OCI-LY7 (cell line): ENCODE results near the gene TRIM77.
"Not testable (repeated sequence)": the region's sequence is repeated elsewhere in the genome, so short reads cannot be mapped to it uniquely, and the experiment has no call there.

Experiments used
- CTCF ChIP-seq: fragments of 200-600 bp; sonication (generic); conservative IDR thresholded peaks from 2 replicates; pipeline ENCODE4 v1.5.1; 2014; ENCODE audit warnings: mild to moderate bottlenecking, antibody characterized with exemption, low read length, moderate library complexity, mixed read lengths
- EZH2phosphoT487 ChIP-seq: fragments of 200-600 bp; sonication (generic); IDR thresholded peaks from 2 replicates; pipeline ENCODE4 v1.6.1; 2018; ENCODE audit warnings: low read depth, borderline replicate concordance, mild to moderate bottlenecking, mixed run types, antibody characterized with exemption, low read length, moderate library complexity, mixed read lengths

GRCh38 chr11:89669586-89669985, 40.5 kb upstream of the TRIM77 start:
- not testable (repeated sequence) for TF ChIP-seq CTCF, EZH2phosphoT487
